ENCODE measurements around the gene TMC8.

The TMC8 gene

GRCh38 chr17:78107976-78108725 is 22.4 kb upstream of the TMC8 start:
- Mint-ChIP-seq H3K4me1 (peaks cover 3% of the 10 kb centered on the region), H3K9me3 (no peaks in the 10 kb centered on the region), H3K4me3 (no peak overlapping the region), H3K27ac (no peak overlapping the region), H3K36me3 (ENCODE audit: low read depth) (peaks cover 40% of the 10 kb centered on the region), H3K27me3 (ENCODE audit: low read depth) (no peaks in the 10 kb centered on the region)
- TF ChIP-seq, protein P1, sequence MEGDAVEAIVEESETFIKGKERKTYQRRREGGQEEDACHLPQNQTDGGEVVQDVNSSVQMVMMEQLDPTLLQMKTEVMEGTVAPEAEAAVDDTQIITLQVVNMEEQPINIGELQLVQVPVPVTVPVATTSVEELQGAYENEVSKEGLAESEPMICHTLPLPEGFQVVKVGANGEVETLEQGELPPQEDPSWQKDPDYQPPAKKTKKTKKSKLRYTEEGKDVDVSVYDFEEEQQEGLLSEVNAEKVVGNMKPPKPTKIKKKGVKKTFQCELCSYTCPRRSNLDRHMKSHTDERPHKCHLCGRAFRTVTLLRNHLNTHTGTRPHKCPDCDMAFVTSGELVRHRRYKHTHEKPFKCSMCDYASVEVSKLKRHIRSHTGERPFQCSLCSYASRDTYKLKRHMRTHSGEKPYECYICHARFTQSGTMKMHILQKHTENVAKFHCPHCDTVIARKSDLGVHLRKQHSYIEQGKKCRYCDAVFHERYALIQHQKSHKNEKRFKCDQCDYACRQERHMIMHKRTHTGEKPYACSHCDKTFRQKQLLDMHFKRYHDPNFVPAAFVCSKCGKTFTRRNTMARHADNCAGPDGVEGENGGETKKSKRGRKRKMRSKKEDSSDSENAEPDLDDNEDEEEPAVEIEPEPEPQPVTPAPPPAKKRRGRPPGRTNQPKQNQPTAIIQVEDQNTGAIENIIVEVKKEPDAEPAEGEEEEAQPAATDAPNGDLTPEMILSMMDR (IDR thresholded peaks at IDR 0.05; ENCODE audit: unreplicated experiment in 3 of 3): no peak

GRCh38 chr17:78108726-78109488 is 21.7 kb upstream of the TMC8 start:
- H3K4me1 Mint-ChIP-seq: peaks cover 3% of the 10 kb centered on the region

GRCh38 chr17:78109489-78109761 is 21.1 kb upstream of the TMC8 start:
- Mint-ChIP-seq H3K4me3 (no peak overlapping the region), H3K4me1 (peaks cover 3% of the 10 kb centered on the region), H3K36me3 (ENCODE audit: low read depth) (peaks cover 34% of the 10 kb centered on the region), H3K9me3 (no peaks in the 10 kb centered on the region), H3K27me3 (ENCODE audit: low read depth) (no peaks in the 10 kb centered on the region), H3K27ac (no peak overlapping the region)
- TF ChIP-seq, protein P1 (IDR thresholded peaks at IDR 0.05; ENCODE audit: unreplicated experiment in 3 of 3): no peak

More at GRCh38 chr17:78108726-78109488, 21.7 kb upstream of the TMC8 start:
- Mint-ChIP-seq H3K9me3 (no peaks in the 10 kb centered on the region), H3K27ac (no peak overlapping the region), H3K36me3 (ENCODE audit: low read depth) (peaks cover 37% of the 10 kb centered on the region), H3K4me3 (no peak overlapping the region), H3K27me3 (ENCODE audit: low read depth) (no peaks in the 10 kb centered on the region)
- TF ChIP-seq, protein P1 (IDR thresholded peaks at IDR 0.05; ENCODE audit: unreplicated experiment in 3 of 3): no peak

DNA sequence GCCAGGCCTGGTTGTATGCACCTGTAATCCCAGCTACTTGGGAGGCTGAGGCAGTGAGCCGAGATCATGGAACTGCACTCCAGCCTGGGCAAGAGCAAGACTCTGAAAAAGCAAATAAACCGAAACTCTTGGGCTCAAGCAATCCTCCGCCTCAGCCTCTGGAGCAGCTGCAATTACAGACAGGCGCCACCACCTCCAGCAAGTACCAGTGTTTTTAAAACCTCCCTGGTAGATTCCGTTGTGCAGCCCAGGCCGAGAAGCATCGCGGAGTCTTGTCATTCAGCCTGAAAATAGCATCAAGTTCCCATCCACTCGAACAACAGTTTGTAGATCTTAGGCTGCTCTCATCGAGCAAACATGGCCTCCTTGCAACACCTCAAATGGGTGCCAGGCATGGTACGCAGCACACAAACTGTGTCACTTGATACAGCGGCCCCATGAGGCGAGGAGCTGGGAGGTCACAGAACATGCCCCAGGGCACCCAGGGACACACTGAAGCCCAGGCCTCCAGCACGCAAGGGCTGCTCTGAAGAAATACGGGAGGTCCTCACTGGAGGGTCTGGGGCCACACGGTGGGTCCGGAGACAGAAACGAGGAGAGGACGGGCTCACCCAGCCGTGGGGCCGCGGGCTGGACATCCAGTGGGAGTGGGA is 20.1 kb upstream of the TMC8 start:
- H3K4me3 Mint-ChIP-seq: no peak overlapping the region
- H3K9me3 Mint-ChIP-seq: no peaks in the 10 kb centered on the region
- peaks cover 29% of the 10 kb centered on the region for H3K36me3 Mint-ChIP-seq (ENCODE audit: low read depth)
- H3K27ac Mint-ChIP-seq: peak overlapping the region in 1 of 3 experiments; percentile 38
- TF ChIP-seq, protein P1 (IDR thresholded peaks at IDR 0.05; ENCODE audit: unreplicated experiment in 3 of 3): no peak
- no peaks in the 10 kb centered on the region for H3K27me3 Mint-ChIP-seq (ENCODE audit: low read depth)
- peaks cover 3% of the 10 kb centered on the region for H3K4me1 Mint-ChIP-seq

GRCh38 chr17:78111016-78111726 is 19.4 kb upstream of the TMC8 start:
- Mint-ChIP-seq H3K4me1 (peaks cover 3% of the 10 kb centered on the region), H3K36me3 (ENCODE audit: low read depth) (peaks cover 29% of the 10 kb centered on the region), H3K27ac (no peak overlapping the region), H3K9me3 (no peaks in the 10 kb centered on the region), H3K4me3 (no peak overlapping the region), H3K27me3 (ENCODE audit: low read depth) (no peaks in the 10 kb centered on the region)
- TF ChIP-seq, protein P1 (IDR thresholded peaks at IDR 0.05; ENCODE audit: unreplicated experiment in 3 of 3): no peak
